ENCODE measurements around the gene CXXC4.

CXXC4 gene

DNA sequence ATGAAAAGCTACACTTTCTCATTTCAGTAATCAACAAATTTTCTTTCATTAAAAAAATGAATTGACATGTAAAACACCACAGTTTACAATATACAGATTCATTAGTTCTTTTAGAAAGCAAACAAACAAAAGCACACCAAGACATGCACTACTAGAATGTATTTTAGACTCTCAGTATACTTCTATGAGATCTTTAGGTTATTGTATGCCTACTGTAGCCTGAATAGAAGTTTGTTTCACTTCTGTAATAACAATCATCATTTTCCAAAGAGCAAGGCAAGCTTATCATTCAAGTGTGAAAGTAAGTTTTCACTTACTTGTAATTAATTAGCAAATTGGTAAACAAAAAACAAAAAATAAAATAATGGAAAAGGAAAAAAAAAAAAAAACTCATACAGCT is 24.9 kb downstream of the CXXC4 start:
- TF ChIP-seq, protein P1, sequence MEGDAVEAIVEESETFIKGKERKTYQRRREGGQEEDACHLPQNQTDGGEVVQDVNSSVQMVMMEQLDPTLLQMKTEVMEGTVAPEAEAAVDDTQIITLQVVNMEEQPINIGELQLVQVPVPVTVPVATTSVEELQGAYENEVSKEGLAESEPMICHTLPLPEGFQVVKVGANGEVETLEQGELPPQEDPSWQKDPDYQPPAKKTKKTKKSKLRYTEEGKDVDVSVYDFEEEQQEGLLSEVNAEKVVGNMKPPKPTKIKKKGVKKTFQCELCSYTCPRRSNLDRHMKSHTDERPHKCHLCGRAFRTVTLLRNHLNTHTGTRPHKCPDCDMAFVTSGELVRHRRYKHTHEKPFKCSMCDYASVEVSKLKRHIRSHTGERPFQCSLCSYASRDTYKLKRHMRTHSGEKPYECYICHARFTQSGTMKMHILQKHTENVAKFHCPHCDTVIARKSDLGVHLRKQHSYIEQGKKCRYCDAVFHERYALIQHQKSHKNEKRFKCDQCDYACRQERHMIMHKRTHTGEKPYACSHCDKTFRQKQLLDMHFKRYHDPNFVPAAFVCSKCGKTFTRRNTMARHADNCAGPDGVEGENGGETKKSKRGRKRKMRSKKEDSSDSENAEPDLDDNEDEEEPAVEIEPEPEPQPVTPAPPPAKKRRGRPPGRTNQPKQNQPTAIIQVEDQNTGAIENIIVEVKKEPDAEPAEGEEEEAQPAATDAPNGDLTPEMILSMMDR (IDR thresholded peaks at IDR 0.05; ENCODE audit: low read depth, low read length): no peak

DNA sequence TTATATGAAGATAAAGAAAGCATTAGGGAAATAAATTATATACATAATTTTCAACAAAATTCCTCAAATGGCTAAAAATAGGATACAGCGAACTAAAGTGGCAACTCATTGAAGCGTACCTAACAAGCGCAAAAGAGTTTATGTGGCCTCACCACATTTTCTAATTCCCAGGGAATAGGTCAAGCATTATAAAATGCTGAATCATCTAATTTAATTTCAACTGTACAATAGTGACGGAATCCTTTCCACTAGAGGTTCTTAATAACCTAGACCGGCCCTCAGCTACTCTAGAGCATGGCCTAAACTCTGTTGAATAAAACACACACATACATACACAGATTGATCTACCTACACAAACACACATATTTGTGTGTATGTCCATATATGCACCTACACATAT is 29.1 kb downstream of the CXXC4 start:
- no peak overlapping the region for H3K4me3 ChIP-seq (ENCODE audit: low read depth, low read length)
- TF ChIP-seq, protein P1 (IDR thresholded peaks at IDR 0.05; ENCODE audit: low read depth, low read length): no peak

More for the DNA sequence above, 24.9 kb downstream of the CXXC4 start:
- H3K4me3 ChIP-seq (ENCODE audit: low read depth, low read length): no peak overlapping the region

DNA sequence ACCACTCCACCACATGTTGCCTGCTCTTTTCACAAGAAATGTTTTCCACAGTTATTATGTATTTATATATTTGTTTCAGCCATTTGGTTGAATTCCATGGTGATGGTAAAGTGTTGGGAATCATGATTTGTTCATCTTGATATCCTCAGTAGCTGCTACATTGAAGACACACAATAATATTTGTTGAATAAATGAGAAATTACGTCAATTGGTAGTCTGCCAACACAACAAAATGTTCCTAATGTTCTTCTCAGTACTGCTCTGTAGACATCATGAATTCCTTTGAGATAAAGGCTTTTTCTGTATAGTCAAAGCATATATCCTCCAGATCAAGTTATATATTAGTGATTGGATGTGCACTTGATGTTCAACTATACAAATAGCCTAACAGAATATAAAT is 29.5 kb downstream of the CXXC4 start:
- TF ChIP-seq, protein P1 (IDR thresholded peaks at IDR 0.05; ENCODE audit: low read depth, low read length): no peak
- no peak overlapping the region for H3K4me3 ChIP-seq (ENCODE audit: low read depth, low read length)

DNA sequence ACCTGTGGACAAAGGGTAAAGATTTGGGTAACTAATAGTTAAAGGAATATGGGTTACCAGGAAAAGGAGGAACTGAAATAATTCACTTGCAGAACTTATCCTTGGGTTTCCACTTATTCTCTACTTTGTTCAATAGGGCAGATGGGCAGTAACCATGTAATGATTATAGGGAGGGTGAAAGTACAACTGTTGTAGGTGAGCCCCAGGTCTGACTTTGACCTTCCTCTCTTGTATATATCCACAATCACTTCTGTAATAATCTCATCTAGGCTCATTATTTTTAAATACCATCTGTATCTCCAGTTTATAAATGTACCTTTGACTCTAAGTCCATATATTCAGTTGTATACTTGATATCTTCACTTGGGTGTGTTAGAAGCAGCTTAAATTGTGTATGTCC is 32.1 kb downstream of the CXXC4 start:
- no peak overlapping the region for H3K4me3 ChIP-seq (ENCODE audit: low read depth, low read length)
- TF ChIP-seq, protein P1 (IDR thresholded peaks at IDR 0.05; ENCODE audit: low read depth, low read length): no peak

DNA sequence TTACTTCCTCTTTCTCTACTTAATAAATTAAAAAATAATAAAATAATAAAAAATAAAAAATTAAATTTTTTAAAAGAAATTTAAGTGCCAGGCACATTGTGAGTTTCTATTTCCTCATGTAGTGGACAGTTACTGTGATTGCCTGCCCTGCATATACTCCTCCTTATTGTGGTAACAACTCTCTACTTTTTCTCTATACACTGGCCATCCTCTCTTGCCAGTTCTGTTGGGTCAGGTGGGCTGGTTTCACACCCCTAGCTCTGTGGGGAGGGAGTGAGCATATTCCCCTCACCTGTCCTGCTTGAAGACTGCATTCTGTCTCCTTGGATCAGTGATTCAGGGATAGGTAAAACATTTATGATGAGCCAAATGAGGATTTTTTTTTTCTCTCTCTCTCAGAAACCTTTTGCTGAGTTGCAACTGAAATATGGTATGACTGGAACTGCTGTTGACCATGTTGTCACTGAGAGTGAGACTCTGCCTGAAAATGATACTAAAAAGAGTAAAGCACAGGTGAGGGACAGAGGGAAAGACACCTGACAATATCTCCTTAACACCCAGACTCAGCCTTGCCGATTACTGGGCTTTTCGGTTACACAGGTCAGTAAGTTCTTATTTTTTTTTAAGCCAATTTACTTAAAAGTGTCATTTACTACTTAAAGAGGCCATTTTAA is 37.2 kb downstream of the CXXC4 start:
- TF ChIP-seq, protein P1 (IDR thresholded peaks at IDR 0.05; ENCODE audit: low read depth, low read length): no peak

DNA sequence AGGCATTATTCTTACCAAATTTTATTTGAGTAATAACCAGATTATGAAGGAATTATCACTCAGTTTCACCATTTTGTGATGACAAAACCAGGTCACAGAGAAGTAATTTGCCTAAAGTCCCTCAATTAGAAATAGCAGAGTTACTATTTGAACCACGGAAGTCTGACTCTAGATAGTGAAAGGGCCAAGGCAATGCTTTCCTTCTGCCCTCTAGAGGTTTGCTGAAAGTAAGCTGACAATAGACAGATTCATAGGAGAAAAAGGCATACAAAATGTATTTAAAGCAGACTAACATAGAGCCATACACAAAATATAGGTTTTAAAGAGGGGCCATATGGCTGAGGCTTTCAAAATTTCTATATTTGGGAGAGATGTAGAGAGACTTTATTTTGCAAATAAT is 43.1 kb downstream of the CXXC4 start:
- no peak overlapping the region for H3K4me3 ChIP-seq (ENCODE audit: low read depth, low read length)
- TF ChIP-seq, protein P1 (IDR thresholded peaks at IDR 0.05; ENCODE audit: low read depth, low read length): no peak

More for the DNA sequence above, 37.2 kb downstream of the CXXC4 start:
- no peak overlapping the region for H3K4me3 ChIP-seq (ENCODE audit: low read depth, low read length)

DNA sequence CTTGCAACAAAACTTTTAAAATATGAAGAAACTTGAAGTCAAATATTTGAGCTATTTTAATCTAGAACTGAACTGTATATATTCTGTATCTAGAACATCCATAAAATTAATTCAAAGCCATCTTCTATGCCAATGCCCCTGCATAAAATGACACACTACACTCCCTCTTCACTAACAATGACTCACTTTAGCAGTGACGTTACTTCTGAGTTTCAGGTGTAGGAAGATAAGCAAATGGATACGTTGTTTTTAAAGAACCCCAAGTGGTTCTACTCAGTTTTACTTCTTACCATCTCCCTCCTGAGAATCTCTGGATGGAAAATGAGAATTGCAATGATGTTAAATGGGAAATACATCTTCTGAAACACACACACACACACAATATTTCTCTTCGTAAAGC is 45.2 kb downstream of the CXXC4 start:
- no peak overlapping the region for H3K4me3 ChIP-seq (ENCODE audit: low read depth, low read length)
- TF ChIP-seq, protein P1 (IDR thresholded peaks at IDR 0.05; ENCODE audit: low read depth, low read length): no peak
